Fibroblast of villous mesenchyme (primary cell): ENCODE measurements around the gene SIPA1L2. TPM values are rescaled to one million over a fixed set of nuclear protein-coding genes. Genes with fewer than 3 reads are reported as not detected.
A peak's percentile ranks its signal among the peaks of the same experiment; 100 is the strongest.

ENCODE experiments used
- DNase-seq: peaks from one replicate; pipeline ENCODE4 v3.0.0-alpha.2; 2010; ENCODE audit warnings: low read depth
- H3K4me3 ChIP-seq: 2 replicates; pipeline ENCODE4 v1.5.1; 2011; ENCODE audit warnings: low read depth, mild to moderate bottlenecking, low read length
- total RNA-seq: library from RNA; depleted of rRNA; stranded (reverse); fragments of >200 nt; gene quantifications from 2 replicates; pipeline ENCODE4 v1.2.3, GENCODE V29; 2012
- TF ChIP-seq, protein P1 (sequence below): IDR thresholded peaks from 2 replicates; pipeline ENCODE4 v1.5.1; 2012; ENCODE audit warnings: low read depth, mild to moderate bottlenecking, low read length; ENCODE audit not compliant: insufficient read depth

SIPA1L2 gene, protein sequence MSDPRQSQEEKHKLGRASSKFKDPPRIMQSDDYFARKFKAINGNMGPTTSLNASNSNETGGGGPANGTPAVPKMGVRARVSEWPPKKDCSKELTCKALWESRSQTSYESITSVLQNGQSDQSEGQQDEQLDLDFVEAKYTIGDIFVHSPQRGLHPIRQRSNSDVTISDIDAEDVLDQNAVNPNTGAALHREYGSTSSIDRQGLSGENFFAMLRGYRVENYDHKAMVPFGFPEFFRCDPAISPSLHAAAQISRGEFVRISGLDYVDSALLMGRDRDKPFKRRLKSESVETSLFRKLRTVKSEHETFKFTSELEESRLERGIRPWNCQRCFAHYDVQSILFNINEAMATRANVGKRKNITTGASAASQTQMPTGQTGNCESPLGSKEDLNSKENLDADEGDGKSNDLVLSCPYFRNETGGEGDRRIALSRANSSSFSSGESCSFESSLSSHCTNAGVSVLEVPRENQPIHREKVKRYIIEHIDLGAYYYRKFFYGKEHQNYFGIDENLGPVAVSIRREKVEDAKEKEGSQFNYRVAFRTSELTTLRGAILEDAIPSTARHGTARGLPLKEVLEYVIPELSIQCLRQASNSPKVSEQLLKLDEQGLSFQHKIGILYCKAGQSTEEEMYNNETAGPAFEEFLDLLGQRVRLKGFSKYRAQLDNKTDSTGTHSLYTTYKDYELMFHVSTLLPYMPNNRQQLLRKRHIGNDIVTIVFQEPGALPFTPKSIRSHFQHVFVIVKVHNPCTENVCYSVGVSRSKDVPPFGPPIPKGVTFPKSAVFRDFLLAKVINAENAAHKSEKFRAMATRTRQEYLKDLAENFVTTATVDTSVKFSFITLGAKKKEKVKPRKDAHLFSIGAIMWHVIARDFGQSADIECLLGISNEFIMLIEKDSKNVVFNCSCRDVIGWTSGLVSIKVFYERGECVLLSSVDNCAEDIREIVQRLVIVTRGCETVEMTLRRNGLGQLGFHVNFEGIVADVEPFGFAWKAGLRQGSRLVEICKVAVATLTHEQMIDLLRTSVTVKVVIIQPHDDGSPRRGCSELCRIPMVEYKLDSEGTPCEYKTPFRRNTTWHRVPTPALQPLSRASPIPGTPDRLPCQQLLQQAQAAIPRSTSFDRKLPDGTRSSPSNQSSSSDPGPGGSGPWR (N-terminal part only)
- 5.6 and 6.1 TPM in 2 replicates for total RNA-seq

GRCh38 chr1:232630047-232630893 is at the start of gene SIPA1L2:
Gene SIPA1L2 (minus strand): TSS chr1:232630133. CDS start chr1:232515339, 114,794 bp downstream.
- H3K4me3 ChIP-seq = peak within 1 kb of the TSS; percentile 71
- peak; percentile 92 for DNase-seq
- TF ChIP-seq, protein P1, sequence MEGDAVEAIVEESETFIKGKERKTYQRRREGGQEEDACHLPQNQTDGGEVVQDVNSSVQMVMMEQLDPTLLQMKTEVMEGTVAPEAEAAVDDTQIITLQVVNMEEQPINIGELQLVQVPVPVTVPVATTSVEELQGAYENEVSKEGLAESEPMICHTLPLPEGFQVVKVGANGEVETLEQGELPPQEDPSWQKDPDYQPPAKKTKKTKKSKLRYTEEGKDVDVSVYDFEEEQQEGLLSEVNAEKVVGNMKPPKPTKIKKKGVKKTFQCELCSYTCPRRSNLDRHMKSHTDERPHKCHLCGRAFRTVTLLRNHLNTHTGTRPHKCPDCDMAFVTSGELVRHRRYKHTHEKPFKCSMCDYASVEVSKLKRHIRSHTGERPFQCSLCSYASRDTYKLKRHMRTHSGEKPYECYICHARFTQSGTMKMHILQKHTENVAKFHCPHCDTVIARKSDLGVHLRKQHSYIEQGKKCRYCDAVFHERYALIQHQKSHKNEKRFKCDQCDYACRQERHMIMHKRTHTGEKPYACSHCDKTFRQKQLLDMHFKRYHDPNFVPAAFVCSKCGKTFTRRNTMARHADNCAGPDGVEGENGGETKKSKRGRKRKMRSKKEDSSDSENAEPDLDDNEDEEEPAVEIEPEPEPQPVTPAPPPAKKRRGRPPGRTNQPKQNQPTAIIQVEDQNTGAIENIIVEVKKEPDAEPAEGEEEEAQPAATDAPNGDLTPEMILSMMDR = peak; percentile 53

GRCh38 chr1:232678185-232678886 is 48.4 kb upstream of the SIPA1L2 start:
- DNase-seq = no peak
- no peak overlapping the region for H3K4me3 ChIP-seq
- TF ChIP-seq, protein P1 = no peak

- H3K4me3 ChIP-seq = no peak overlapping the region
- TF ChIP-seq, protein P1 = no peak
- no peak for DNase-seq
Measured at GRCh38 chr1:232676307-232676706, 46.4 kb upstream of the SIPA1L2 start.

DNA sequence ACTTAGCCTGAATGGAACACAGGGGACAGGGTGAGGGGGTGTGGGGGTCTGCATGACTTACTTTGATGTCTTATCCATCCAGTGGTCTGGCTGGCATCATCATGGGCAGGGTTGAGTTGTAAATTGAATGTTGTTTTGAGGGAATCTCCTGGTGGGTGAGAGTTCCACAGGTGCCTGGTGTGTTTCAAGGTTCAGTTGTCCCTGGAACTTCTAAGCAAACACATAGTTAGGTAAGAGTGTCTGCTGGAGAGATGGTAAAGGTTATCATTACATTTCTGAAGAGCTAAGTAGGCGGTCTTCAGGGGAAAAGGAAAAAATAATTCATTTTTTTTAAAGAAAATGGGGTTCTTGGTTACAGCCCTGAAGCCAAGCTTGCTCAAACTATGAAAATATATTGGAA is 46.0 kb upstream of the SIPA1L2 start:
- TF ChIP-seq, protein P1 = no peak
- no peak overlapping the region for H3K4me3 ChIP-seq
- no peak for DNase-seq

GRCh38 chr1:232675260-232675659 is 45.3 kb upstream of the SIPA1L2 start:
- no peak for DNase-seq
- H3K4me3 ChIP-seq = no peak overlapping the region
- TF ChIP-seq, protein P1 = no peak

DNA sequence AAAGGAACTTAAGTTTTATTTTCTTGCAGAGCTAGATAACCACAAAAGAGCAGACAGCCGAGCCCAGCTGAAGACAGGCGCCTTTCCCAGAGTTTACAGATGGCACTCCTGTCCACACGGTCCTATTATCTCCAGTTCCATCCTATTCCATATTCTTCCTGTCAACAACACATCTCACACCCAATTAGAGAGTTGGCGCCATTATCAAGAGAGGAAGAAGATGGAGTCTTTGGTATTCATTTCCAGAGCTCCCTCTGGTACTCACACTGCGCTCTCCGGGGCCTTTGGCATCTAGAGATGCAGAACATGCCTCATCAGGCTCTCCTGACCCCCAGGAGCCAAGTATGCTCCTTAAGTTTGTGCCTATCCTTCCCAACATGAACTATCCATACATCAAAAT is 43.3 kb upstream of the SIPA1L2 start:
- no peak for DNase-seq
- TF ChIP-seq, protein P1 = no peak
- no peak overlapping the region for H3K4me3 ChIP-seq
